Erythroblast (primary cell): ENCODE results near the gene CCDC192.

Source experiments
- GATA1 ChIP-seq: IDR thresholded peaks from 2 replicates; pipeline ENCODE4 v1.6.1; 2011; ENCODE audit warnings: low read depth, mild to moderate bottlenecking, control low read depth, low read length, moderate library complexity
- POLR2A ChIP-seq: IDR thresholded peaks from 2 replicates; pipeline ENCODE4 v1.6.1; 2011; ENCODE audit warnings: mild to moderate bottlenecking, low read length

GRCh38 chr5:127976991-127977717, 274.0 kb downstream of the CCDC192 start:
- TF ChIP-seq POLR2A, result no peak
- TF ChIP-seq GATA1, result no peak
